Smooth muscle cell (in vitro differentiated cells): Measurements from ENCODE around the gene RBP5. TPM values are rescaled to one million over a fixed set of nuclear protein-coding genes. Genes with fewer than 3 reads are reported as not detected.

Experiments used
- DNase-seq: peaks from one replicate; lab custom pipeline; 2025; ENCODE audit not compliant: unreplicated experiment; lab: John Stamatoyannopoulos, UW
- H2AFZ ChIP-seq: fragments of 200-600 bp; sonication (generic); 2 replicates; pipeline ENCODE4 v1.6.0; 2016; ENCODE audit warnings: antibody characterized with exemption, low read depth, mild to moderate bottlenecking
- H3F3A ChIP-seq: fragments of 200-600 bp; sonication (generic); 2 replicates; pipeline ENCODE4 v1.6.0; 2017; ENCODE audit warnings: antibody characterized with exemption, low read depth
- H3K27ac ChIP-seq: fragments of 200-600 bp; sonication (generic); 2 replicates; pipeline ENCODE4 v1.5.1; 2016; ENCODE audit warnings: low read depth, mild to moderate bottlenecking
- H3K27me3 ChIP-seq: fragments of 200-600 bp; sonication (generic); 2 replicates; pipeline ENCODE4 v1.6.1; 2016; ENCODE audit warnings: low read depth, mild to moderate bottlenecking
- H3K36me3 ChIP-seq: fragments of 200-600 bp; sonication (generic); 2 replicates; pipeline ENCODE4 v1.5.1; 2016; ENCODE audit warnings: low read depth
- H3K4me1 ChIP-seq: fragments of 200-600 bp; sonication (generic); 2 replicates; pipeline ENCODE4 v1.5.1; 2016; ENCODE audit warnings: low read depth
- H3K4me2 ChIP-seq: fragments of 200-600 bp; sonication (generic); 2 replicates; pipeline ENCODE4 v1.6.0; 2016; ENCODE audit warnings: mild to moderate bottlenecking
- H3K4me3 ChIP-seq: fragments of 200-600 bp; sonication (generic); 2 replicates; pipeline ENCODE4 v1.5.1; 2016; ENCODE audit warnings: mild to moderate bottlenecking
- H3K79me2 ChIP-seq: fragments of 200-600 bp; sonication (generic); 2 replicates; pipeline ENCODE4 v1.6.0; 2016; ENCODE audit warnings: low read depth, mild to moderate bottlenecking
- H3K9ac ChIP-seq: fragments of 200-600 bp; sonication (generic); 2 replicates; pipeline ENCODE4 v1.6.0; 2016; ENCODE audit warnings: low read depth
- H3K9me3 ChIP-seq: fragments of 200-600 bp; sonication (generic); replicated peaks from 2 replicates; pipeline ENCODE4 v1.5.1; 2016; ENCODE audit warnings: low read depth
- H4K20me1 ChIP-seq: fragments of 200-600 bp; sonication (generic); 2 replicates; pipeline ENCODE4 v1.6.0; 2016; ENCODE audit warnings: low read depth
- CTCF ChIP-seq: fragments of 200-600 bp; sonication (generic); IDR thresholded peaks from 2 replicates; pipeline ENCODE4 v1.5.1; 2017; ENCODE audit warnings: borderline replicate concordance, mild to moderate bottlenecking, antibody characterized with exemption; ENCODE audit not compliant: insufficient read depth, poor library complexity, severe bottlenecking
- WGBS: methylation state at CpG from one replicate; pipeline ENCODE4 v1.1.7; 2016; ENCODE audit warnings: low lambda C conversion rate; 5-methylcytosine and 5-hydroxymethylcytosine counted together
- polyA plus RNA-seq: library from polyadenylated mRNA; unstranded; fragments of >200 nt; fragmentation: Nextera tagmentation; extraction: Ambion mirVana; gene quantifications from 2 replicates; pipeline ENCODE4 v1.2.1, GENCODE V29; 2016
- total RNA-seq: library from RNA; depleted of rRNA; stranded (reverse); fragments of >200 nt; gene quantifications from 2 replicates; pipeline ENCODE4 v1.2.3, GENCODE V29; 2014

The RBP5 gene
- total and polyA plus RNA-seq, 2 experiments from 2014 or later: 0.21 TPM; not detected in 1

GRCh38 chr12:7154042-7154441 lies 25.4 kb upstream of the RBP5 start:
- H3K27ac ChIP-seq: no peak overlapping the region
- no peaks in the 10 kb centered on the region for H3K79me2 ChIP-seq
- no peak overlapping the region for H2AFZ ChIP-seq
- no peak overlapping the region for H3K4me3 ChIP-seq
- 92% methylated on average over 6 of the region's 6 CpGs for WGBS
- H3K36me3 ChIP-seq: no peaks in the 10 kb centered on the region
- H3K27me3 ChIP-seq: no peaks in the 10 kb centered on the region
- no peak for TF ChIP-seq CTCF
- H3K4me2 ChIP-seq: no peak overlapping the region
- H4K20me1 ChIP-seq: no peaks in the 10 kb centered on the region
- H3F3A ChIP-seq: no peaks in the 10 kb centered on the region
- no peak overlapping the region for H3K9ac ChIP-seq
- H3K9me3 ChIP-seq: no peaks in the 10 kb centered on the region
- DNase-seq: no peak
- H3K4me1 ChIP-seq: no peaks in the 10 kb centered on the region

- no peak for TF ChIP-seq CTCF
- Histone ChIP-seq H3K36me3 (no peaks in the 10 kb centered on the region), H3K4me2 (no peak overlapping the region), H3K79me2 (no peaks in the 10 kb centered on the region), H3F3A (no peaks in the 10 kb centered on the region), H3K27ac (no peak overlapping the region), H4K20me1 (no peaks in the 10 kb centered on the region), H3K4me1 (no peaks in the 10 kb centered on the region), H3K4me3 (no peak overlapping the region), H3K9me3 (no peaks in the 10 kb centered on the region), H3K27me3 (no peaks in the 10 kb centered on the region), H3K9ac (no peak overlapping the region), H2AFZ (no peak overlapping the region)
- no peak for DNase-seq
- WGBS: 88% methylated on average over 4 of the region's 4 CpGs
Measured at GRCh38 chr12:7152818-7153217, 24.1 kb upstream of the RBP5 start.

GRCh38 chr12:7151532-7151931 lies 22.8 kb upstream of the RBP5 start:
- no peaks in the 10 kb centered on the region for H4K20me1 ChIP-seq
- no peaks in the 10 kb centered on the region for H3K27me3 ChIP-seq
- no peak overlapping the region for H3K27ac ChIP-seq
- WGBS: 99% methylated on average over 6 of the region's 6 CpGs
- no peak for DNase-seq
- TF ChIP-seq CTCF: no peak
- no peak overlapping the region for H3K4me2 ChIP-seq
- H3K79me2 ChIP-seq: no peaks in the 10 kb centered on the region
- H3K9me3 ChIP-seq: no peaks in the 10 kb centered on the region
- H3K9ac ChIP-seq: no peak overlapping the region
- no peak overlapping the region for H2AFZ ChIP-seq
- H3K4me1 ChIP-seq: no peaks in the 10 kb centered on the region
- no peaks in the 10 kb centered on the region for H3F3A ChIP-seq
- H3K36me3 ChIP-seq: no peaks in the 10 kb centered on the region
- no peak overlapping the region for H3K4me3 ChIP-seq

GRCh38 chr12:7150841-7151240 lies 22.2 kb upstream of the RBP5 start:
- no peaks in the 10 kb centered on the region for H3K79me2 ChIP-seq
- DNase-seq: no peak
- no peaks in the 10 kb centered on the region for H4K20me1 ChIP-seq
- no peak overlapping the region for H2AFZ ChIP-seq
- no peaks in the 10 kb centered on the region for H3K4me1 ChIP-seq
- no peak overlapping the region for H3K27ac ChIP-seq
- H3F3A ChIP-seq: no peaks in the 10 kb centered on the region
- no peaks in the 10 kb centered on the region for H3K36me3 ChIP-seq
- no peaks in the 10 kb centered on the region for H3K9me3 ChIP-seq
- H3K9ac ChIP-seq: no peak overlapping the region
- H3K4me3 ChIP-seq: no peak overlapping the region
- H3K27me3 ChIP-seq: no peaks in the 10 kb centered on the region
- no peak overlapping the region for H3K4me2 ChIP-seq
- TF ChIP-seq CTCF: no peak
- WGBS: 88% methylated on average over 2 of the region's 6 CpGs
